H1 (cell line): ENCODE data around the gene HSPBP1. TPM values are rescaled to one million over a fixed set of nuclear protein-coding genes. Genes with fewer than 3 reads are reported as not detected.

Source experiments
- CTCF ChIA-PET: fragments of 300-600 bp; sonication (Branson Sonifier 250); formaldehyde crosslinking; loops from one replicate; lab custom pipeline; 2021; ENCODE audit not compliant: partially characterized antibody; lab: Charles Lee
- POLR2A ChIA-PET: fragments of 300-600 bp; sonication (Branson Sonifier 250); formaldehyde crosslinking; loops from one replicate; lab custom pipeline; 2021; ENCODE audit warnings: inconsistent platforms; ENCODE audit not compliant: partially characterized antibody; lab: Charles Lee
- DNase-seq, 2 experiments: peaks; one replicate each; pipeline versions ENCODE4 v3.0.0 to v3.0.0-alpha.2; 2010 to 2022; ENCODE audit warnings: low spot score in 2 of 2, low read depth in 1 of 2, mixed read lengths in 1 of 2
- FAIRE-seq: peaks from 2 replicates; lab custom pipeline; 2011; peaks lifted over from hg19 to GRCh38; lab: Jason Lieb, UNC
- H2AFZ ChIP-seq: 2 replicates; pipeline ENCODE4 v1.8.1; 2012; ENCODE audit warnings: low read length, inconsistent platforms
- H2AK5ac ChIP-seq: 2 replicates; pipeline ENCODE4 v1.6.1; 2013; ENCODE audit warnings: low read depth, low read length
- H2BK120ac ChIP-seq: replicated peaks from 2 replicates; pipeline ENCODE3; 2013; ENCODE audit warnings: low read depth, low read length, inconsistent platforms
- H2BK12ac ChIP-seq: 2 replicates; pipeline ENCODE4 v1.6.1; 2013; ENCODE audit warnings: low read depth, low read length
- H2BK15ac ChIP-seq: 2 replicates; pipeline ENCODE4 v1.6.1; 2013; ENCODE audit warnings: low read length
- H2BK20ac ChIP-seq: 2 replicates; pipeline ENCODE4 v1.6.1; 2013; ENCODE audit warnings: low read length
- H2BK5ac ChIP-seq: 2 replicates; pipeline ENCODE4 v1.6.1; 2013; ENCODE audit warnings: low read depth, low read length
- H3K14ac ChIP-seq: 2 replicates; pipeline ENCODE4 v1.6.1; 2013; ENCODE audit warnings: inconsistent platforms; ENCODE audit not compliant: insufficient read length
- H3K18ac ChIP-seq: 2 replicates; pipeline ENCODE4 v1.6.1; 2013; ENCODE audit warnings: low read length; ENCODE audit errors: extremely low read depth
- H3K23ac ChIP-seq: 2 replicates; pipeline ENCODE4 v1.6.1; 2013; ENCODE audit warnings: inconsistent platforms; ENCODE audit not compliant: insufficient read length
- H3K23me2 ChIP-seq: 2 replicates; pipeline ENCODE4 v1.6.1; 2013; ENCODE audit warnings: low read depth, low read length
- H3K27ac ChIP-seq: 2 replicates; pipeline ENCODE4 v1.6.1; 2011; ENCODE audit warnings: low read depth, low read length, inconsistent platforms
- H3K27me3 ChIP-seq, 4 experiments: replicated peaks in 1 of 4; 1 replicate in 1 of 4; 2 replicates in 3 of 4; pipeline versions ENCODE4 v1.6.1 to v1.8.1; 2011 to 2013; ENCODE audit warnings: low read length in 3 of 4, mild to moderate bottlenecking in 3 of 4, inconsistent platforms in 2 of 4, mixed read lengths in 2 of 4, moderate library complexity in 1 of 4; ENCODE audit not compliant: control insufficient read depth in 3 of 4, insufficient read depth in 3 of 4; ENCODE audit errors: extremely low read depth in 1 of 4
- H3K36me3 ChIP-seq, 4 experiments: 2 replicates each; pipeline versions ENCODE4 v1.6.1 to v1.8.1; 2011 to 2013; ENCODE audit warnings: mild to moderate bottlenecking in 4 of 4, low read length in 3 of 4, moderate library complexity in 2 of 4, control low read depth in 1 of 4, inconsistent platforms in 1 of 4; ENCODE audit not compliant: insufficient read depth in 4 of 4, control insufficient read depth in 2 of 4
- H3K4ac ChIP-seq: replicated peaks from 2 replicates; pipeline ENCODE3; 2013; ENCODE audit warnings: low read length, low read depth, mixed read lengths, inconsistent platforms; ENCODE audit not compliant: insufficient read length
- H3K4me1 ChIP-seq, 4 experiments: replicated peaks in 1 of 4; 1 replicate in 1 of 4; 2 replicates in 3 of 4; pipeline versions ENCODE4 v1.6.1 to v1.8.1; 2011 to 2013; ENCODE audit warnings: low read length in 3 of 4, inconsistent platforms in 2 of 4, mixed read lengths in 1 of 4; ENCODE audit not compliant: insufficient read depth in 4 of 4, control insufficient read depth in 3 of 4
- H3K4me2 ChIP-seq, 2 experiments: 2 replicates each; pipeline versions ENCODE4 v1.6.1 to v1.8.1; 2011 to 2013; ENCODE audit warnings: low read depth in 2 of 2, low read length in 2 of 2, control low read depth in 1 of 2, inconsistent platforms in 1 of 2, mild to moderate bottlenecking in 1 of 2; ENCODE audit not compliant: insufficient read depth in 1 of 2
- H3K4me3 ChIP-seq, 4 experiments: fragments of 200-600, 300-600 bp in 1 of 4; sonication (generic), shearing (Covaris generic), sonication (Bioruptor Twin) in 1 of 4; 2 replicates each; pipeline versions ENCODE4 v1.5.1 to v1.8.1; 2011 to 2016; ENCODE audit warnings: low read length in 4 of 4, low read depth in 3 of 4, control low read depth in 2 of 4, inconsistent platforms in 2 of 4, mild to moderate bottlenecking in 2 of 4, mixed read lengths in 1 of 4, moderate library complexity in 1 of 4; ENCODE audit not compliant: insufficient read depth in 2 of 4; ENCODE audit errors: extremely low read depth in 1 of 4
- H3K56ac ChIP-seq: replicated peaks from 2 replicates; pipeline ENCODE3; 2013; ENCODE audit warnings: low read depth, mild to moderate bottlenecking, mixed read lengths, low read length, inconsistent platforms; ENCODE audit not compliant: insufficient read length
- H3K79me1 ChIP-seq: 2 replicates; pipeline ENCODE4 v1.6.1; 2013; ENCODE audit warnings: low read depth, low read length, control low read depth
- H3K79me2 ChIP-seq, 2 experiments: 2 replicates each; pipeline versions ENCODE4 v1.6.1 to v1.8.1; 2012 to 2013; ENCODE audit warnings: low read length in 2 of 2, mild to moderate bottlenecking in 2 of 2, inconsistent platforms in 1 of 2; ENCODE audit not compliant: insufficient read depth in 2 of 2, control insufficient read depth in 1 of 2
- H3K9ac ChIP-seq, 4 experiments: replicated peaks in 1 of 4; 1 replicate in 1 of 4; 2 replicates in 3 of 4; pipeline versions ENCODE4 v1.6.1 to v1.8.1; 2011 to 2013; ENCODE audit warnings: low read depth in 3 of 4, low read length in 3 of 4, control low read depth in 2 of 4, mild to moderate bottlenecking in 2 of 4, moderate library complexity in 2 of 4, inconsistent platforms in 1 of 4; ENCODE audit errors: extremely low read depth in 1 of 4
- H3K9me3 ChIP-seq, 2 experiments: 2 replicates each; pipeline versions ENCODE4 v1.6.1 to v1.8.1; 2012 to 2013; ENCODE audit warnings: mild to moderate bottlenecking in 2 of 2, moderate library complexity in 2 of 2, control low read depth in 1 of 2, inconsistent platforms in 1 of 2, low read depth in 1 of 2, low read length in 1 of 2, mixed read lengths in 1 of 2; ENCODE audit not compliant: insufficient read depth in 2 of 2
- H4K20me1 ChIP-seq, 2 experiments: replicated peaks in 1 of 2; 2 replicates each; pipeline versions ENCODE3 to v1.8.1; 2011 to 2013; ENCODE audit warnings: inconsistent platforms in 2 of 2, low read length in 2 of 2, mild to moderate bottlenecking in 1 of 2; ENCODE audit not compliant: insufficient read depth in 2 of 2, control insufficient read depth in 1 of 2
- H4K5ac ChIP-seq: 2 replicates; pipeline ENCODE4 v1.6.1; 2013; ENCODE audit warnings: low read length, low read depth, mixed read lengths, inconsistent platforms; ENCODE audit not compliant: insufficient read length
- H4K8ac ChIP-seq: 2 replicates; pipeline ENCODE4 v1.8.0; 2013; ENCODE audit warnings: mild to moderate bottlenecking, moderate library complexity, low read length, inconsistent platforms; ENCODE audit not compliant: insufficient read depth; ENCODE audit errors: extremely low read depth
- H4K91ac ChIP-seq: replicated peaks from 2 replicates; pipeline ENCODE3; 2013; ENCODE audit warnings: low read length, mixed read lengths, inconsistent platforms; ENCODE audit not compliant: insufficient read length
- BACH1 ChIP-seq: IDR thresholded peaks from 2 replicates; pipeline ENCODE4 v1.6.1; 2012; ENCODE audit warnings: low read length, improper control_type of control experiment
- BCL11A ChIP-seq, 2 experiments: IDR thresholded peaks; one replicate each; pipeline ENCODE4 v1.6.1; 2011; ENCODE audit warnings: low read depth in 2 of 2, low read length in 2 of 2, mild to moderate bottlenecking in 2 of 2
- CTBP2 ChIP-seq: IDR thresholded peaks from 2 replicates; pipeline ENCODE4 v1.7.0; 2011; ENCODE audit warnings: borderline replicate concordance, mild to moderate bottlenecking, moderate library complexity, mixed read lengths, low read length; ENCODE audit not compliant: insufficient read depth, insufficient read length
- POLR2AphosphoS5 ChIP-seq: IDR thresholded peaks from 2 replicates; pipeline ENCODE4 v1.6.1; 2011; ENCODE audit warnings: low read depth, low read length
- RFX5 ChIP-seq: IDR thresholded peaks from 2 replicates; pipeline ENCODE4 v1.6.1; 2011; ENCODE audit warnings: low read depth, low read length, improper control_type of control experiment, borderline replicate concordance
- WGBS, 2 experiments: shearing (Covaris generic) in 1 of 2; methylation state at CpG; one replicate each; pipeline versions ENCODE4 v1.1.6 to v1.1.7; 2013 to 2015; ENCODE audit warnings: low lambda C conversion rate in 2 of 2, mixed read lengths in 2 of 2, inconsistent platforms in 1 of 2, low coverage in 1 of 2, missing lambda C conversion rate in 1 of 2; ENCODE audit not compliant: insufficient replicate concordance in 2 of 2, insufficient coverage in 1 of 2, insufficient read length in 1 of 2; ENCODE audit errors: extremely low coverage in 1 of 2, missing lambda C conversion rate in 1 of 2; 5-methylcytosine and 5-hydroxymethylcytosine counted together
- polyA plus RNA-seq, 7 experiments: library from polyadenylated mRNA; depleted of rRNA in 3 of 7; stranded (reverse) in 5 of 7; unstranded in 2 of 7; fragments of >200 nt in 5 of 7; fragments of 200-250 nt in 2 of 7; gene quantifications; 1 replicate in 5 of 7; 2 replicates in 1 of 7; 4 replicates in 1 of 7; pipeline versions ENCODE4 v1.2.1 to v1.2.3, GENCODE V29; 2011 to 2013; ENCODE audit warnings: missing spikeins in 2 of 7, mixed read lengths in 2 of 7
- total RNA-seq: library from RNA; stranded (reverse); fragmentation: NEBNext Ultra II Directional; extraction: Animal tissue kit (Norgen Biotek cat#: 25700); gene quantifications from 2 replicates; pipeline ENCODE4 v1.2.1, GENCODE V29; 2021

HSPBP1 gene
- total and polyA plus RNA-seq, 2 of the 8 experiments (the other 6 are each of a cell fraction or from before 2014, with no cell fraction given), result 63.4 to 100 TPM

DNA sequence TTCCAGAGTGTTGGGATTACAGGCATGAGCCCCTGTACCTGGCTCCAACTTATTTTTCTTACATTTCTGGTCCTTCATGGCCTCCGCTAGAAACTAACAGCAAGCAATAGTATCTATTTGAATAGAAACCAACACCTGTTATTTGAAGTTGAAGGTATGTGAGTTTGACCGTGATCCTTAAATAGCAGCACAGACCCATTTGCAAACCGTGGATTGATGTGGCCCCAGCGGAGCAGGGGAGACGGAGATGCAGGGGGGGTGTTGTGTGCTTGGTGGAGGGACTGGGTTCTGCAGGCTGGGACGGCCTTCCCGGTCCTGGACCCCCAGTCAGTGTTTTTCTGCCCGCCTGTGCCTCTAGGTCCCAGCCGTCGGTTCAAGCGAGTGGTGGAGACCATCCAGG is 28.4 kb upstream of the HSPBP1 start:
- 95% methylated on average over 11 of the region's 11 CpGs; no CpG with 5 or more reads in 1 of the 2 experiments for WGBS, 2 experiments
- Histone ChIP-seq H3K4me3 (no peak overlapping the region), H2BK20ac (no peak overlapping the region), H2BK12ac (no peak overlapping the region), H3K18ac (no peak overlapping the region), H3K14ac (no peak overlapping the region), H3K27me3 (no peaks in the 10 kb centered on the region), H4K8ac (no peak overlapping the region), H3K4me1 (0 out of 7 replicates have a peak, but pooled peaks cover 0 to 3% (median 0%) of the 10 kb centered on the region in 4 experiments), H3K36me3 (peaks cover 17 to 48% (median 38%) of the 10 kb centered on the region in 4 experiments), H3K4ac (no peak overlapping the region), H3K4me2 (no peak overlapping the region), H3K56ac (no peak overlapping the region), H3K9ac (no peak overlapping the region), H2BK5ac (no peak overlapping the region), H2AFZ (no peak overlapping the region), H3K27ac (no peak overlapping the region), H3K79me1 (no peaks in the 10 kb centered on the region), H3K23me2 (no peaks in the 10 kb centered on the region), H4K91ac (no peak overlapping the region), H4K5ac (no peak overlapping the region), H2BK120ac (no peak overlapping the region), H2BK15ac (no peak overlapping the region), H3K23ac (no peak overlapping the region), H3K9me3 (no peaks in the 10 kb centered on the region), H3K79me2 (no peaks in the 10 kb centered on the region), H2AK5ac (no peak overlapping the region), H4K20me1 (peaks cover 0 to 3% of the 10 kb centered on the region in 2 experiments)
- no peak for TF ChIP-seq BCL11A (IDR thresholded peaks at IDR 0.05; ENCODE audit: low read depth in 2 of 2, low read length in 2 of 2)
- no peak for TF ChIP-seq CTBP2
- no peak for TF ChIP-seq POLR2AphosphoS5
- no peak for TF ChIP-seq BACH1
- TF ChIP-seq RFX5, result no peak
- DNase-seq (no peak), FAIRE-seq (no peak)
- ChIA-PET CTCF (interaction anchor here (0.6 kb wide), 1 partner anchor 33 kb away, joined by 6 read pairs; no protein-coding TSS in a partner anchor), POLR2A (no interaction called here)
